GM23338 (cell line): Measurements from ENCODE around the gene CACNA1B.

Experiments
- CTCF ChIP-seq, 2 experiments: fragments of 200-600 bp in 1 of 2; sonication (generic) in 1 of 2; conservative IDR thresholded peaks; 2 replicates each; pipeline versions ENCODE4 v1.5.1 to v1.6.1; 2016 to 2017; ENCODE audit warnings: antibody characterized with exemption in 2 of 2, low read depth in 2 of 2, mild to moderate bottlenecking in 2 of 2, moderate library complexity in 1 of 2
- EZH2 ChIP-seq: fragments of 200-600 bp; sonication (generic); IDR thresholded peaks from one replicate; pipeline ENCODE4 v1.8.0; 2017; ENCODE audit warnings: antibody characterized with exemption, mild to moderate bottlenecking, low read depth; ENCODE audit not compliant: unreplicated experiment
- EZH2phosphoT487 ChIP-seq: fragments of 200-600 bp; sonication (generic); IDR thresholded peaks from one replicate; pipeline ENCODE4 v1.8.1; 2018; ENCODE audit warnings: antibody characterized with exemption; ENCODE audit not compliant: unreplicated experiment
- POLR2AphosphoS5 ChIP-seq: IDR thresholded peaks from 2 replicates; pipeline ENCODE4 v1.6.1; 2016; ENCODE audit warnings: antibody characterized with exemption, low read depth
- REST ChIP-seq: IDR thresholded peaks from one replicate; pipeline ENCODE4 v1.6.1; 2018; ENCODE audit warnings: antibody characterized with exemption; ENCODE audit not compliant: unreplicated experiment
- ZNF114 ChIP-seq: fragments of 250-450 bp; sonication (Bioruptor Pico); IDR thresholded peaks from 2 replicates; pipeline ENCODE4 v1.5.0; 2020; ENCODE audit warnings: mild to moderate bottlenecking, moderate library complexity

- TF ChIP-seq CTCF (conservative IDR thresholded peaks at IDR 0.05; ENCODE audit: low read depth in 2 of 2), result no peak
- no peak for TF ChIP-seq ZNF114
- no peak for TF ChIP-seq EZH2
- no peak for TF ChIP-seq POLR2AphosphoS5
- TF ChIP-seq REST, result no peak
- no peak for TF ChIP-seq EZH2phosphoT487
Measured at GRCh38 chr9:138071292-138071691, 193.7 kb downstream of the CACNA1B start.
